GM19438 (cell line): ENCODE measurements around the gene RMI2.

ENCODE experiments used
- ATAC-seq: cut with Tn5 transposase; IDR thresholded peaks from one replicate; pipeline ENCODE4 v1.9.1; 2021; ENCODE audit warnings: low read depth; ENCODE audit not compliant: unreplicated experiment

RMI2 gene

DNA sequence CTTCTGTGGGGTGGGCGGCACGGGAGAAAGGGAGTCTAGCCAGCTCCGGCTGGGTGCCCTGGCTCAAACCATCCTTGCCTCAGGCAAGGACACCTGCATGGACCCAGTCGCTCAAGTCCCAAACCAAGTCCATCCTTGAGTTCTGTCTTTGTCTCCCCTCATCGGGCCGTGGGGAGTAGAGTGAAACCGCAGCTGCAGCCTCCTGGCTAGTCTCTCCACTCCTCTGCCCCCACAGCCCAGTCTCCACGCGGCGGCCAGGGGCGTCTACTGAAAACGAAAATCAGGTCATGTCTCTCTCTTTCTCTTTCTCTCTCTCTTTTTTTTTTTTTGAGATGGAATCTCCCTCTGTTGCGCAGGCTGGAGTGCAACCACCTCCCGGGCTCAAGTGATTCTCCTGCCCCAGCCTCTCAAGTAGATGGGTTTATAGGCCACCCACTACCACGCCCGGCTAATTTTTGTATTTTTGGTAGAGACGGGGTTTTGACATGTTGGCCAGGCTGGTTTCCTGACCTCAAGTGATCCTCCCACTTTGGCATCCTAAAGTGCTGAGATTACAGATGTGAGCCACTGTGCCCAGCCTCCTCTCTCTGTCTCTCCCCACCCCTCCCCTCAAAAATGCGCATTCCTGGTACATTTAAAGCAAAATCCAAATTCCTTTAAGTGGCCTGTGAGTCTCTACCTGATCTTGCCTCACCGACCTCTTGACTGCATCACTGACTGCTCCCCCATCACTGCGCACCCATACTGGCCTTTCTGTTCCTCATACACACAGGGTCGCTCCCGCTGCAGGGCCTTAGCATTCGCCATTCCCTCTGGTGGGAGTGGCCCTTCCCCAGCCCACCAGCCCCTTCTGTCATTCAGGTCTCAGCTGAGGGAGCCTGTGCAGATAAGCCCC is 17.7 kb upstream of the RMI2 start:
- ATAC-seq, result peak; percentile 34

DNA sequence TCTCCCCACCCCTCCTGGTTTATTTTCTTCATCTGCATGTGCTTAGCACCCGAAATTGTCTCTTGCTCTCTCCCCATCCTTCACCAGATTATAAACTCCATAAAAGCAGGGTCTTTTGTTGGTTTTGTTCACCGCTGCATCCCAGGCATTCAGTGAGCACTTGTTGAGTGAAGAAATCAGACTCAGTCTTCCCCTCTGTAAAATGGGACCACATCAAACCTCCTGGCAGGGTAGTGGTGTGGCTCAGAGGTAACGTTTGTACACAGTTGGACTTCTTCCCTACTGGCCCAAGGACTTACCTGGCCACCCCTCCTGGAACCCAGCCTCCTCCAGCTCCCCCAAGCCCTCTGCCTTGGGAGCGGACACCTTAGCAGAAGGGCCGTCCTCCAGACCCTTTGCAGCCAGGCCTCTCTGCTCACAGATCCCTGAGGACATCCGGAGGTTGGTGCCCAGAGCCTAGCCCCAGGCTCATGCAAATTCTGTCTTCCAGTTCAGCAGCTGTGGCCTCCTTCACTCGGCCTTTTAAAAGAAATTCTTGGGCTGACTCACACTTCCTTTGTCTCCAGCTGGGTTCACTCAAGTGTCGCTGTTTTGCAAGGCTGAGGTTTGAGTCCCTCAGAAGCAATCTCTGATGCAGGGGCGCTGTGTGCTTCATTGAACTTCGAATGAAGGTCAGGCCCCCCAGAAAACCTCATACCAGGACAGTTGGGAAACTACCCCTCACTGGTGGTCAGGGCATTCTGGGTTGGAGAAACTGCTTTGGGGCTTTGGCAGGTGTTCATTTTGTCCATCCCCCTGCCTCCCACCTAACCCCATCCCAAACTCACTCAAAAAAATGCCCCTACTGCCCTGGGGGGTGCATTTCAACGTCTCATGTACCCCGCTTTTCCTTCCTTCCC is 16.8 kb upstream of the RMI2 start:
- peak; percentile 73 for ATAC-seq

DNA sequence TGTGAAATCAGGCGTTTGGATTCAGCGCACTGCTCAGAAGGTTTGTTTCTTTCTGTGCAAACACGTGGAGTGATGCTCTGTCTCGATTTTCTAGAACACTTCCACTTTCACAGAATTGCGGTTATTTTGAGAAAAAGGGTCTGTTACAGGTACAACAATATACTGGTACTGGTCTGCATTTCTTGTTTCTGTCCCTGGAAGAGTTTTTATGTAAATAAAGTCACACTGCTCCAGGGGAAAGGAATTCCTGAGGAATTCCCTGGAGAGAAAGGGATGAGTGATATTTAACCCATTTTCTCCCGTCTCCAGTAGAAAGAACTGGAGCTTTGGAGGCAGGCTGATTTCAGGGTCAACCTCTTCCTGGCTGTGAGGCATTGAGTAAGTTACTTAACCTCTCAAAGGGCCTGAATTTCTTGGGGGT is 16.2 kb upstream of the RMI2 start:
- peak; percentile 11 for ATAC-seq

DNA sequence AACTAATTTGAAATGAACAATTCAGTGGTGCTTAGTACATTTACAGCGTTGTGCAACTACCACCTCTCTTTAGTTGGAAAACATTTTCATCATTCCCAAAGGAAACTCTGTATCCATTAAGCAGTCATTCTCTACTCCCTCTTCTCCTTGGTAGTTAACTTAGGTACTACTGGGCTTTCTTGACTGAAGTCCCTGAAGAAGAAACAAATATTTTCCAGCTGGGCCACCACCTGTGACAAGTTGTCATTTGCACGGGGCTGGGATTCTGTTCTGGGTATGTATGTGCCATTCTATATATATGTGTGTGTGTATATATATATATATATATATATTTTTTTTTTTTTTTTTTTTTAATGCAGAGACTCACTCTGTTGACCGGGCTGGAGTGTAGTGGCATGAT is 15.4 kb upstream of the RMI2 start:
- ATAC-seq, result no peak

DNA sequence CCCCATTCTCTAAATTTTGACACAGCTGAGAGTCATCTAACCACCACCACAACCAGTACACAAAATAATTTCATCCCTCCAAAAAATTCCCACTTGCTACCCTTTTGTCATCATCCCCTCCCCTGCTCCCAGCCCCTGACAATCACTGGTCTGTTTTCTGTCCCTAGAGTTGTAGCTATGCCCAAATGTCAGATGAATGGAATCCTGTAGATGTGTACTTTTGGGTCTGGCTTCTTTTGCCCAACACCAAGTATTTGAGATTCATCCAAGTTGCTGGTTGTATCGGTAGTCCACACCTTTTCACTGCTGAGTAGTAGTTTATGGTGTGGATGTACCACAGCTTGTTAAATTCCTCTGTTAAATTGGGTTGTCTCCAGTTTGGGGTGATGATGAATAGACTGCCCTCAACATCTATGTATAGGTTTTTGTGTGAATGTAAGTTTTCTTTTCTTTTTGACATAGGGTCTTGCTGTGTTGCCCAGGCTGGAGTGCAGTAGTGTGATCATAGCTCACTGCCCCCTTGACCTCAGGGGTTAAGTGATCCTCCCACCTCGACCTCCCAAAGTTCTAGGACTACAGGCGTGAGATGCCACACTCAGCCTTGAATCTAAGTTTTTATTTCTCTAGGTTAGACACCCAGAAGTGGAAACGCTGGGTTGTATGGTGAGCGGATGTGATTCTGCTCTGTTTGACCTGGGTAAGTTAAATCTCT is 14.6 kb upstream of the RMI2 start:
- no peak for ATAC-seq

GRCh38 chr16:11331967-11332366 is 13.3 kb upstream of the RMI2 start:
- no peak for ATAC-seq

- no peak for ATAC-seq
Observed at GRCh38 chr16:11333010-11333409, 12.2 kb upstream of the RMI2 start.

DNA sequence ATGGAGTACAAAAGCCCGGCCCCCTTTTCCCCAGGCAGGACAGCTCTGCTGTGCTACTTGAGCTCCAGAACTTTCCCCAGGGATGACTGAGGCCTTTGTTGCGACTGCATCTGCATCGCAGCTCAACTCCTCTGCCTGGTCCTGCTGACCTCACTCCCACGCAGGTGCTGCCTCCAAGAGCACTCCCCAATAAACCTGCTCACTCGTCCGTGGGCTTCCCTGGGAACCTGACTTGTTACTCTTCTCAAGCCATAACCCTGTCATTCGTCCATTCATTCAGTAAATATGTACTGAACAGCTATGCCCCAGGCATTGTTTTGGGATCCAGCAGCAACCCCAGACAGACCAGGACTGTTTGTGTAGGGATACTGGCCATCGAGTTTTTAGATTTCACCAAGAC is 11.6 kb upstream of the RMI2 start:
- ATAC-seq, result no peak

DNA sequence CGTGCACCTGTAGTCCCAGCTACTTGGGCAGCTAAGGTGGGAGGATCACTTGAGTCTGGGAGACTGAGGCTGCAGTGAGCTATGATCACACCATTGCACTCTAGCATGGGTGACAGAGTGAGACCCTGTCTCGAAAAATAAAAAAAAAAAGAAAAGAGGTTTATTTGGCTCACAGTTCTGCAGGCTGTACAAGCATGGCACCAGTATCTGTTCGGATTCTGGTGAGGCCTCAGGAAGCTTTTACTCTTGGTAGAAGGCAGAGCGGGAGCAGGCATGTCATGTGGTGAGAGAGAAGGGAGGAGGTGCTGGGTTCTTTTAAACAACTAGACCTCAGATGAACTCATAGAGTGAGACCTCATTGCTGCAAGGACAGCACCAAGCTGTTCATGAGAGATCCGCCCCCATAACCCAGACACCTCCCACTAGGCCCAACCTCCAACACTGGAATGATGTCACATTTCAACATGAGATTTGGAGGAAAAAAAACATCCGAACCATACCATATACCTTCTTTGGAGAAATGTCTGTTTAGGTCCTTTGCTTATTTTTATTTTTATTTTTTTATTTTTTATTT is 10.3 kb upstream of the RMI2 start:
- ATAC-seq, result no peak

GRCh38 chr16:11339075-11339474 is 6.2 kb upstream of the RMI2 start:
- no peak for ATAC-seq

GRCh38 chr16:11340710-11341109 is 4.5 kb upstream of the RMI2 start:
- ATAC-seq, result no peak

- ATAC-seq, result no peak
Observed at GRCh38 chr16:11341371-11341770, 3.9 kb upstream of the RMI2 start.

- ATAC-seq, result no peak
Observed at GRCh38 chr16:11342021-11342855, 3.0 kb upstream of the RMI2 start.

DNA sequence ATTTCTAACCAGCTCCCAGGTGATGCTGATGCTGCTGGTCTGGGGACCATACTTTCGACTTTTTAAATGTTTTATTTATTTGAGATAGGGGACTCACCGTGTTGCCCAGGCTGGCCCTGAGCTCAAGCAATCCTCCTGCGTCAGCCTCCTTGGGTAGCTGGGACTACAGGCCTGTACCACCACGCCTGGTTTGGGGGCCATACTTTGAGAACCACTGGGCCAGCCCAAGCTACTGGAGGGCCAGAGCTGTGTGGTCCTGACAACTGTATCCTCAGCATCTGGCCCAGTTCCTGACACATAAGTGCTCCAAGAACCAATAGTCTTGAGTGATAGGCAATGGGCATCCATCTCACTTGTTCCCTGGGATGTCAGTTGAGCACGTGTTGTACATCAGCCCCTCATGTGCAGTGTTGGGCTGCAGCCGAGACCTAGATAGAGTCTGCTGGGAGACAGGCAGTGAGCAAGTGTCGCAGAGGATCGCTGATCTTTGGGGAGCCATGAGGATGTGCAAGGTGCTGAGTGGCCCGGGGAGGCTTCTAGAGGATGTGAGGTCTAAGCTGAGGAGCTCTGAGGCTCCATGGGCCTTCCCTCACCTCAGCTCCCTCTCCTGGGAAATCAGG is 1.6 kb downstream of the RMI2 start:
- no peak for ATAC-seq

DNA sequence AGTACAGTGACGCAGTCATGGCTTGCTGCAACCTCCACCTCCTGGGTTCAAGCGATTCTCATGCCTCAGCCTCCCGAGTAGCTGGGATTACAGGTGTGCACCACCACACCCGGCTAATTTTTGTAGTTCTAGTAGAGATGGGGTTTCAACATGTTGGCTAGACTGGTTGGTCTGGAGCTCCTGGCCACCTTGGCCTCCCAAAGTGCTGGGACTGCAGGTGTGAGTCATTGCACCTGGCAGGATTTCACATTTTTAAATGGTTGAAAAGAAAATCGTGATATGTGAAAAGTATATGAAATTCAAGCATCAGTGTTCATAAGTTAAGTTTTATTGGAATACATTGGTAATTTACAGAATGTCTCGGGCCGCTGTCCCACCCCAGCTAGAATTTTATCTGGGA is 2.6 kb downstream of the RMI2 start:
- no peak for ATAC-seq

- ATAC-seq, result no peak
Observed at GRCh38 chr16:11348737-11349598, 3.7 kb downstream of the RMI2 start.

GRCh38 chr16:11349599-11350276 is 4.5 kb downstream of the RMI2 start:
- no peak for ATAC-seq

- ATAC-seq, result no peak
Observed at GRCh38 chr16:11350519-11350918, 5.3 kb downstream of the RMI2 start.
